Hematopoietic multipotent progenitor cell treated with erythropoietin and hydrocortisone succinate and interleukin-3 and kit ligand, for 4 days (in vitro differentiated cells): ENCODE measurements around the gene PNLIP.

ENCODE experiments used
- DNase-seq: peaks from one replicate; pipeline ENCODE4 v3.0.0-alpha.2; 2015

Gene PNLIP

DNA sequence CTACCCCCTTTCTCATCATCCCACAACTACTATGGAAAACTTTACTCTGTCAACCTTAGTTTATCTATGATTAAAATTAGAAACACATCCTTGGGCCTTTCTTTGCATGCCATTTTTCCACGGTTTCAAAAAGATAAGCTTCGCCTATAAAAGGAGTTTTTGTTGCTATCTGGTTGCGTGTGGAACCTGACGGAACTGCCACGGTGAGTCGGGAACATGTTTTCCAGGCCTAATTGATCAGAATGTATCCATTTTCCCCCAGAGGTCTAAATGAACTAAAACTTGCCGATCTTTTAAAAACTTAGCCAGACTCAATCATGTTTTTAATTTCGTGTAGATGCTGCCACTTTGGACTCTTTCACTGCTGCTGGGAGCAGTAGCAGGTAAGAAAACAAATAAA lies at the start of gene PNLIP:
PNLIP (plus strand) TSS at position 176 of the 400 bp plus-strand sequence; CDS start at position 338, 162 bp downstream.
- DNase-seq = no peak

DNA sequence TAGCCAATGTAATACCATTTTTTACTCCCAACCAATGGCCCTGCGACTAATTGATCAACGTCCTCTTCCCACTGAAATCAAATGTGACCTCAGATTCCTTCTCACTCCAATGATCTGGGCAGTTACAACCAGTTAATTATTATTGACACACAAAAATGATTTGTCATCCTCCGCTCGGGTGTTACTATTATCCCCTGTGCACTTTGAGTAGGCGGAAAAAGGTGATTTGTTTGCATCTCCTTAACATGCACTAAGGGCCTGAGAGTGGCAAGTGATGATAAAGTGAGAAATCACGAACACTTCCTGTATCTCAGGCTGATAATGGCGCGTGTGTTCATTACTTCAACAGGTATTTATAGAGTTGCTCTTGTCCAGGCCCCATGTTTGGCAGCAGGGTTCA lies 40.9 kb upstream of the PNLIP start:
- no peak for DNase-seq

DNA sequence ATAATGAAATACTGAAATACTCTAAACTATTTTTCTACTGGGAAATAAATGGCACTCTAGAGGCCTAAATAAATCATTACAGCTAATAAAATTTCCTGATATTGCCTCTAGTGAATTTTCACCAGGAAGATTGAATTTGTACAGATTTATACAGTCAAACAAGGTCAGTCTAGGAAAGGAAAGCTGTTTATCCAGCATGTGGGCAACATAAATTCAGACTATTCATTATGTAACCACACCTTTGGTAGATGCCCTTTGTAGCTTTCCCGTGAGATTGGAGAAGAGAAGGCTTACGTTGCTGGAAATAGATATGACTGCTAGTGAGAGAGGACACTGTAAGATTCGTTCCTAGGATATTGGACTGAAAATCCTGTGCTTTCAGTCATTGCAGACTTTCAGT lies 35.2 kb upstream of the PNLIP start:
- DNase-seq = no peak

DNA sequence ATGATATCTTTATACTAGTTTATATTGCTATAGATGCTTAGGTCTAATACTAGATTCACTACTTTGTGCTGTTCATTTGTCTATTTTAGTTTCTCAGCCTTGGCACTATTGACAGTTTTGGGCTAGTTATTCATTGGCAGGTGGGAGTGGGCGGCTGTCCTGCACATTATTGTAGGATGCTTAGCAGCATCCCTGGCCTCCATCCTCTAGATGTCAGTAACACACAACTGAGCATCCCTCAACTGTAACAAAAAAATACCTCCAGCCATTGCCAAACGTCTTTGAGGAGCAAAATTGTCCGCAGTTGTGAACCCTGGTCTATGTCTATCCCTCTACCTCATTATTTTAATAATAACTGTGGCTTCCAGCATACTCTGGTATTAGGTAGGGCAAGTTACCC lies 34.4 kb upstream of the PNLIP start:
- DNase-seq = no peak

DNA sequence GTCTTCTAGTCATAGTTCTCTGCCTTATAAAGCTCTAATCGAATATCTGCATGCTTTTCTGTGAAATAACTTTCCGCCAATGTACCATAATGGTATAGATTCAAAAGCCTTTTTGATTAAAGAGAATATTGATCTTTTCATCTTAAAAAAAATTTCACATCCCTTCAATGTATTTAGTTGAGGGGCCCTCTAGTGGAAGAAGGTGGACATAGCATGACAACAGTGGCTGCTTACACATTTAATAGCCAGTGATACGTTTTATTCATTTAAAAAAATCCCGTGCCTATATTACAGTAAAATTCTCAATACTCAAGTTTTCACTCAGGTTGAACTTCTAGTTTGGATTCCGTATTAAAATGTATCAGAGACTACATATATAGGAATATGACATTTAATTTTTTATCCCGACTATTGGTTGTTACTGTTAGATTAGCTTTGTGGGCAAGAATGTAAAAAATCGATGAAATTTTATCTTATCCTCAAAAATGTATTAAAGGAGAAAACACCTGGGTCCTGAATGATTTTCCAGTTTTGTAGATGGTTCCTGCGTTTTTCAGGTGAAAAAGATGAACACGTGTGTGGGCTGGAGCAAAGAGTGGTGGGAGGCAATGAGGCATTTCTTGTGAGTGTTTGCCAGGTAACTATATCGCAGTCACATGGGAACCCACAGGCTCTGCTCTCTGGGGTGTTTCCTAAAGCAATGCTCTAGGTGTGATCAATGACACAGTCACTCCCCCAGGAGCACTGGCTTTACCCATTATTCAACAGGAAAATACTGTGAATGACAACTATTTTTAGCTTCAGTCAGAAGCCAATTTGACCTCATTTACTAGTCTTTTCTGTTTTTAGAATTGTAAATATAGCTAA lies 24.1 kb upstream of the PNLIP start:
- peak; percentile 66 for DNase-seq

DNA sequence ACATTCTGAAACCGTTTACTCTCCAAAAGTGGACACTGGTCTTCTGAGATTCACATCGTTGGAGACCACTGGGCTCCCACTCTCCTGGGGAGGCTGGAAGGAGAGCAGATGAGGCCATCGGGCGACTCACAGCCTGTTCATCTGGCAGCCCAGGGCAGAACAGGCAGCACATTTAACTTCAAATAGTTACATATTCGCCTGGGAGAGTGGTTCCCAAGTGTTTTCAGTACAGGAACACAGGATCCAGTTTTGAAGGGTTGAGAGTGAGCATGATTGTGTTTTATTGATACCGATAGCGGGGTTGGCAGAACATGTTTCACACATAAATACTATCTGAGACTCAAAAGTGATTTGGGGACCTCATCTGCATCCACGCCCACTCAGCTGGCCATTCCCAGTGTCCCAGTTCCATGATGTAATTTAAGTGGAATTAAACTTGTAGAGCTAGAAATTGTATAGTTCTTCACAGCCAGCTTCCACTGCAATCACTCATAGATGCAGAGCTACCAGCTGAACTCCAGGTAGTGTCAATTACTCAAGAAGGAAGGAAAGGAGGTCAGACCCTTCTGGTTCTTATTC lies 22.8 kb upstream of the PNLIP start:
- no peak for DNase-seq

DNA sequence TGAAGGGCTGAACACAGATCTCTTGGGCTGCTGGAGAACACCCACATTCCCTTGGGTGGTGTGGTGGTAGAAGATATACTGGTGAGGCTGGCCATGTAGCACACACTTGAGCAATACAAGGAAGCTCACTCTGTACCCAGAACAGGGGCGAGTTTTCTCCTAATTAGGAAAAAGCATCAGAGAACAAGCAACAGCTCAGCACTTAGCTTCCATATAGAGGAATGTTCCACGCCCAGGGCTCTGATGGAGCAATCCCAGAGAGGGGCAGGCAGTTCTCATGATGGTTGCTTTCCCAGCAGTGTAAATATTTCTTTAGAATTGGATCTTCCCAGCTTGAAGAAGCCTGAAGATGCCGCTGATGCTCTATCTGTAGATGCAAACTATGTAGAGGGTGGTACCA lies 21.0 kb upstream of the PNLIP start:
- no peak for DNase-seq

DNA sequence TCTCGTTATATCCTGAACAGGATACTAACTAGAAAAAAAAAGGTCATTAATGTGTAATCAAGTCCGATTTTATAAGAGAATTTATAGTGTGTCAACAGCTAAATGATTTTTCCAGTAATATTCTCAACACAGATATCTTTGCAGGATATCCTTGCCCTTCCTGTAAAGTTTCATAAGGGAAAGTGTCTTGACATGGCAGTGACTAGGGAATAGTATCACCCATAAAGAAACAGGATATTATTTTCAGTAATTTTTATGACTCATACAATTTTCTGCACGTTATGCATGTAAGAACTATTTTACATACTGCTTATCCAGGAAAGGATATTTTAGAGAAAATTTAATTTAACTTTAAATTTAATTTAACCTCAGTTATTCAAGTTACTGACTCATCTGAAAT lies 19.5 kb upstream of the PNLIP start:
- DNase-seq = no peak

DNA sequence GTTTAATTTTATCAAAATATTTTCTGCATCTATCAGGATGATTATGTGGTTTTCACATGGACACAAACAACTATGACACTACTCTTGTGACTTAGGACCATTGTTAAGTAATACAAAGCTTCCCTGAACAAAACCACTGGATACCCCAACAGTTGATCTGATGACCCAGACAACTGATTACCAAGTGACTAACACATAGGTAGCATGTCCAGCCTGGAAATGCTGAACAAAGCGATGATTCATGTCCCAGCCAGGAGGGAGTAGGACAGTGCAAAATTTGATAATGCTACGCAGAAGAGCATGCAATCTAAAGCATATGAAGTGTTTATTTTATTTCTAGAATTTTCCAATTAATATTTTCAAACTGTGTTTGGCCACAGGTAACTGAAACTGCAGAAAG lies 8.9 kb upstream of the PNLIP start:
- DNase-seq = no peak

DNA sequence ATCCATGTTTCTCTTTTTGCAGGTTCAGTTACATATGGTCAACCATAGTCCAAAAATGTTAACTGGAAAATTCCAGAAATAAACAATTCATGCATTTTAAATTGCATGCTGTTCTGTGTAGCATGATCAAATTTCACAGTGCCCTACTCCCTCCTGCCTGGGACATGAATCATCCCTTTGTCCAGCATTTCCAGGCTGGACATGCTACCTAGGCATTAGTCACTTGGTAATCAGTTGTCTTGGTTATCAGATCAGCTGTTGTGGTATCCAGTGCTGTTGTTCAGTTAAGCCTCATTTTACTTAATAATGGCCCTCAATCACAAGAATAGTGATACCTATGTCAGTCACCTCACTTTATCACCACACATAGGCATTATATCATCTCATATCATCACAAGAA lies 7.3 kb upstream of the PNLIP start:
- DNase-seq = no peak

DNA sequence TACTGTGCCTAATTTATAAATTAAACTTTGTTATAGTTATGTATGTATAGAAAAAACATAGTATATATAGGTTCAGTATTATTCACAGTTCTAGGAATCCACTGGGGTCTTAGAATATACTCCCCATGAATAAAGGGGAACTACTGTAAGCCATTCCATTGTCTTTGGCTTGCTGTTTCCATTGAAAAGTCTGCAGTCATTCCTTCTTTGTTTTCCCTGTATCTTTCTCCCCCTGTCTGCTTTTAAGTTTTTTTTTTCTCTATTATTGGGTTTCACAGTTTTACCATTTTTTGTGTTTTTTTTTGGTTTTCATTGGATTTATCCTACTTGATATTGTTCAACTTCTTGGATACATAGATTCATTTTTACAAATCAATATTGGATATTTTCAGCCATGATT lies 6.7 kb upstream of the PNLIP start:
- DNase-seq = no peak

DNA sequence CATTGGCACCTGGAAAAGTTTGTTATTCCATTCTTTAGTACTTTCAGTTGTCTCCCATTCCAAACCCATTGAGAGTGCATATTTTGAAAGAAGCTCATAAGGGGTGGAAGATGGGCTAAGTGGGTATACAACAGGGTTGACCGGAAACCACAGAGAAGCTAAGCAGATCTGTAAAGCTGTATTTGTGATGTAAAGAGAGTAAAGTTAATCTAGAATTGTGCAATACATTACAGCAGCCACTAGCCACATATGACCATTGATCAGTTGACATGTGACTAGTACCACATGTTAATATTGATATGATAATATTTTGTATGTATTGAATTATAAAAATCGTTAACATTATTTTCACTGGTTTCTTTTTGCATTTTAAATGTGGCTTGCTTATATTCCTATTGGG lies 4.9 kb upstream of the PNLIP start:
- no peak for DNase-seq

DNA sequence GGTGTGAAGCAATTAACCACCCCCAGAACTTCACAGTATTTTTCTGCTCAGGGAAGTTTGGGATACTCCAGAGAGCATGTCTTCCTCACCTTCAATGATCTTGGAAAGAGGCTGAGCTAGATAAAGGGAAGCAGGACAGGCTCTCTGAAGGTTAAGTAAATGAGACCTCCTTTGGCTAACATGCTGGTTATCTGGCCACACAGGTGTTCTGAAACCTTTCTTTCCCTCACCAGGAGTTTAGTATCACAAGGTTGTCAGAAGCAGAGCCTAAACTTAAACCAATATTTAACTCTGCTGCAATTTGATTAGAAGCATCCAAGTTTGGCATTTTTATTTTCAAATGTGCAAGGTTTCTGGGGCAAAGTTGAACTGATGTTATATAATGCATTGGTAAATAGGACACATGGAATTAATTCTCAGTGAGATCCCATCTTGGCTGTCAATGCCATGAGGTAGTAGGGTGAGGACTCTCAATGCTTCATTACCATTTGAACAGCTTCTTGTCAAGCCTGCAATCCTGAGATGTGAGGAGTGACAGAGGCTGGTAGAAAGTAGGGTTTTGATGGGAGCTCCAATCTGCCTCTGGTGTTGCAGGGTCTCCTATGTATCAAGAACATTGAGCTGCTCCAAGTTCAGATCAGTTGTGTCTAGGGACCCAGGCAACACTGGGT lies 3.6 kb upstream of the PNLIP start:
- DNase-seq = no peak

DNA sequence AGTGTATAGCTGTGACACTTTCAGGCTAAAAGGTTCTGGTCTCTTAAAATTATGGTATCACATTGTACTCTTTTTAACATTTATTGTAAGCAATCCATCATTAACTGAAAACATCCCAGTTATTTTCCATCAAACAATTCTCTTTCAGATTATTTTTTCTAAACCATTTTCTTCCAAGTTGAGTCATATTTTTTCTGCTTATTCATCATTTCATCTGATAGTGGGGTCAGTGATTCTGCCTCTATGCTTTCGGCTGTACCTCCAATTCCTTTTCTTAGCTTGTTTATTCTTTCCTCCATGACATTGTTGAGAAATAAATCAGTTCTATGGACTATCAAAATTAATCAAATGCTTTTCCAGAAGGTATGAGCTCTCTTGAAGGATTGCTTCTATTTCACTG lies 609 bp upstream of the PNLIP start:
- DNase-seq = no peak

DNA sequence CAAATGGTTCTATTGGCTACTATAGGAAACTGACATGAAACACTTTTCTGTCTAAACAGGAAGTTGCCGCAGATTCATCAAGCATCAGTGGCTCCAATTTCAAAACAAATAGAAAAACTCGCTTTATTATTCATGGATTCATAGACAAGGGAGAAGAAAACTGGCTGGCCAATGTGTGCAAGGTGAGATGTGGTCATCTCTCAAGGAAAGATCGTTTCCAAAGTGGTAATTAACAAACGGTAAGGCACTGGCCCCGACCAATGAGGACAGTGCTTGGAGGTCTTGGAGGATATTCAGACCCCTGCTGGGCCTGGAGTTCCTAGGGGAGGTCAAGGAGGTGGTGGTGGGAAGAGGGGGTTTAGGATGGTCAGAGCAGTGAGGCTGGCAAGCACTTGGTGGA lies 2.6 kb downstream of the PNLIP start:
- no peak for DNase-seq

DNA sequence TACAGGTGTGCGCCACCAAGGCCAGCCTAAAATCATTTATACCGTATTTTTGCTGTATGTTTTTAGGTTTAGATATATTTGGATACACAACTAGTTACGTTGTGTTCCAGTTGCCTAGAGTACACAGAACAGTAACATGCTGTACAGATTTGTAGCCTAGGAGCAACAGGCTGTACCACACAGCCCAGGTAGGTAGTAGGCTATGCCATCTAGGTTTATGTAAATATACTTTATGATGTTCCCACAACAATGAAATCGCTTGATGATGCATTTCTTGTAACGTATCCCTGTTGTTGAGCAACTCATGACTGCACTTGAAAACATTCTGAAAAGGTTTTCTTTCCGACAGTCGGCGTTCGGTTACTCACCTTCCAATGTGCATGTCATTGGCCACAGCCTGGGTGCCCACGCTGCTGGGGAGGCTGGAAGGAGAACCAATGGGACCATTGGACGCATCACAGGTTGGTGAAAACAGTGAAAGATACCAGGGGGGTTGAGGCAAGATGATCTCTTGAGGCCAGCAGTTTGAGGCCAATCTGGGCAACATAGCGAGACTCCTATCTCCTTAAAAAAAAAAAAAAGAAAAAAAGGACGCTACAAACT lies 7.7 kb downstream of the PNLIP start:
- DNase-seq = no peak

DNA sequence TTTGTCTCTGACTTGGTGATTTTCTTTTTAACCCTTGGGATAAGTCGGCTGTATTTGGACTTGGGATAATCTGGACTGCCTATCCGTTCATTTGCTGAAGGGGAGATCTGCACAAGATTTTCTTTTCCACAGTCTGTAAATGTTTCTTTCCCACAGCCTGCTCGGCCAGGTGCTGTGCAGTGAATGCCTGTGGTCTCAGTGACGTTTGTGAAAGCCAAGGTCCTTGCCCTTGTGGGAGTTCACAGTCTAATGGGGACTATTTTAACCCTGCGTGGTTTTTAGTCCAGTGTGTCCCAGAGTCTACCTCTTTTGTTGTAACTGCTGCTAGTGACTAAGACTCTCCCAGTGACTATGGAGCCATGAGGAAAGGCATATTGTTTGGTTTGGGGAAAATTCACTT lies 8.9 kb downstream of the PNLIP start:
- DNase-seq = no peak

DNA sequence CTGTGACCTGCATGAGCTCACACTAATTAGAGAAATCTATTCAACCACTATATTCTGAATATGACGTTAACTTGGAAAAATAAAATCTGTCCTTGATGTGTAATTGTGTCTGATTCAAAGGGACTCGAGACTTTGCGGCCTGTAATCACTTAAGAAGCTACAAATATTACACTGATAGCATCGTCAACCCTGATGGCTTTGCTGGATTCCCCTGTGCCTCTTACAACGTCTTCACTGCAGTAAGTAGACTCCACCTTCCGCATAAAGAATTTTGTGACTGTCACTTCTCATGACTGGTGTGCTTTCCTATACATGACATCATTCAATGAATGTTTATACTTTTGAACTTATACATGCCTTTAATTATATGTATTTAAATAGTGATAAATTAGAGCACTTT lies 10.1 kb downstream of the PNLIP start:
- no peak for DNase-seq

DNA sequence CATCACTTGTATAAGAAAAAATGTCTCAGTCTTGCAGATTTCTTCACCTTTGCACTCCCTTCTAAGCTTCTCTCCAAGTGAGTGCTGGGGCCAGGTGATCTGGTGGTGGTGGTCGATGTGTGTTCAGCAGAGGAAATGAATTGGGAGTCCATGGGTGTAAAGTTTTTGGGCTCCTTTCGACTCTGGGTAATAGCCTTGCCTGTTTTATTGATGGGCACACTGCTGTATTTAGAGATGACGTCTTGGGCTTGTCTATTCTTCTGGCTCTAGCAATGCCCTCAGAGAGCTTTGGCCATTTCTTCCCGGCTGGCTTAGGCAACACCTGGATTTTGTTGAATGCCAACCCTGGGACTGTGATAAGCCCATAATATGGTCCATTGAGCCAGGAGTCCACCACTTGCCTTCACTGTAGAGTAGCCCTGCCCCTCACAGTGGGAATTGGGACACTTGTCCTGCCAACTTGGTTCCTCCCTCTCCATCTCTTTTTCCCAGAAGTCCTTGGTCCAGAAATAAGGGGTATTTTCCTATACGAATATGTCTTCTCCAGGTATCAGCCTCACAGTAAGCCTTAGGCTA lies 11.7 kb downstream of the PNLIP start:
- DNase-seq = no peak

DNA sequence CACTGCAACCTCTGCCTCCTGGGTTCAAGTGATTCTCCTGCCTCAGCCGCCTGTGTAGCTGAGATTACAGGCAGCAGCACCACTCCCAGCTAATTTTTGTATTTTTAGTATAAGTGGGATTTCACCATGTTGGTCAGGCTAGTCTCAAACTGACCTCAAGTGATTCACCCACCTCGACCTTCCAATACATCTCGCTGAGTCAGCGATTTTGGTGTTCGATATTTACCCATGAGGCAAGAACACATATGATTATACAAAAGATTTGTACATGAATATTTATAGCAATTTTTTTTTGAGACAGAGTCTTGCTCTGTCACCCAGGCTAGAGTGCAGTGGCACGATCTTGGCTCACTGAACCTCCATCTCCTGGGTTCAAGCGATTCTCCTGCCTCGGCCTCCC lies 19.8 kb downstream of the PNLIP start:
- peak; percentile 4 for DNase-seq

DNA sequence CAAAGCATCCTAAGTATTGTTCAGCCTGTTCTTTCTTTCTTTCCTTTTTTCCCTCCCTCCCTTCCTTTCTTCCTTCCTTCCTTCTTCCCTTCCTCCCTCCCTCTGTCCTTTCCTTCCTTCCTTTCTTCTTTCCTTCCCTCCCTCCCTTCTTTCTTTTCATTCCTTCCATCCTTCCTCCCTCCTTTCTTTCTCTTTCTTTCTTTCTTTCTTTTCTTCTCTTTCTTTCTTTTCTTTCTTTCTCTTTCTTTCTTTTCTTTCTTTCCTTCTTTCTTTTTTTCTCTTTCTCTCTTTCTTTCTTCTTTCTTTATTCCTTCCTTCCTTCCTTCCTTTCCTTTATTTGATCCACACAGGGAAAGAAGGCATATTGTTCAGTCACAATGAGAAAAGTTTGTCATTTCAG lies 21.2 kb downstream of the PNLIP start:
- DNase-seq = no peak

DNA sequence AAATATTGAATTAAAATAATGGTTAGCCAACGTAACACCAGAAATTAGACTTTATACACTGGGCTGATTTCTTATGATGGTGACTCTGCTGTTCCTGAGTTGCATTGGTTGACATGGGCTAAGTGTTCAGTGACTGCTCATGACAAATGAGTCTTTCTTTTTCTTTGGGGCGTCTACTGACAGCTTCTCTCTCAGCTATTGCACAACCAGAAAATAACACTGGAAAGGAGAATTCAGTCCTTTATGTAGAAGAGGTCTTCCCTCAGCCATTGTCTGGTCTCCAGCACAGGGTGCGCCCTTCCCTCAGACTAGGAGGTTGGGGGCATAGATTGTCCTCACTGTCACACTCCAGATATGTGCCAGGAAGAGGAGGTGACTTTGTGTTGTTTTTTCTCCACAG lies 21.6 kb downstream of the PNLIP start:
- DNase-seq = no peak

DNA sequence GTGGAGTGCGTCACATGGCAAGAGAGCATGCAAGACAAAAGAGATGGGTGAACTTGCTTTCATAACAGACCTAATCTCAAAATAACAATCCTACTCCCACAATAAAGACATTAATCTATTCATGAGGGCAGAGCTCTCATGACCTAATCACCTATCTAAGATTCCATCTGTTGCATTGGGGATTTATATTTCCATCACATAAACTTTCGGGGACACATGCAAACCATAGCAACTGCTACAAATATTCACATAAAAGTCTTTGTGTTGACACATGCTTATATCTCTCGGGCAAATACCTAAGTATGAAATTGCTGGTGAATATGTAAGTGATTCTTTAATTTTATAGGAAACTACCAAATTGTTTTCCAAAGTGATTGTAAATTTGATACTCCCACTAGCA lies 29.1 kb downstream of the PNLIP start:
- DNase-seq = no peak
